HFFc6 (cell line): ENCODE data around the gene KRT6A. TPM values are rescaled to one million over a fixed set of nuclear protein-coding genes. Genes with fewer than 3 reads are reported as not detected.

Source experiments
- DNase-seq: peaks from one replicate; pipeline ENCODE4 v3.0.0-alpha.2; 2018
- H3K27ac Mint-ChIP-seq: 2 replicates; pipeline ENCODE4 v1.8.0; 2020; ENCODE audit warnings: mild to moderate bottlenecking, mixed read lengths
- H3K27me3 Mint-ChIP-seq: 2 replicates; pipeline ENCODE4 v1.8.0; 2021; ENCODE audit warnings: mild to moderate bottlenecking, moderate library complexity, mixed read lengths; ENCODE audit not compliant: insufficient read depth
- H3K36me3 Mint-ChIP-seq: 2 replicates; pipeline ENCODE4 v1.8.0; 2021; ENCODE audit warnings: low read depth, mixed read lengths
- H3K4me1 Mint-ChIP-seq: 2 replicates; pipeline ENCODE4 v1.8.0; 2020; ENCODE audit warnings: low read depth, mixed read lengths
- H3K4me3 Mint-ChIP-seq: 2 replicates; pipeline ENCODE4 v1.8.0; 2020; ENCODE audit warnings: mild to moderate bottlenecking, moderate library complexity, mixed read lengths
- H3K9me3 Mint-ChIP-seq: 2 replicates; pipeline ENCODE4 v1.8.0; 2020; ENCODE audit warnings: mild to moderate bottlenecking, mixed read lengths
- total RNA-seq, 6 experiments: library from RNA; stranded (reverse); fragmentation: NEBNext Ultra II Directional; extraction: Animal tissue kit (Norgen Biotek cat#: 25700); gene quantifications; 2 replicates in 1 of 6; 3 replicates in 5 of 6; pipeline ENCODE4 v1.2.3, GENCODE V29; 2021
- TF ChIP-seq, protein P1 (sequence below): fragments of 200-600 bp; sonication (generic); IDR thresholded peaks from 2 replicates; pipeline ENCODE4 v1.5.0; 2021; ENCODE audit warnings: antibody characterized with exemption, mild to moderate bottlenecking

KRT6A gene
- total RNA-seq, 6 experiments from 2014 or later, result not detected

DNA sequence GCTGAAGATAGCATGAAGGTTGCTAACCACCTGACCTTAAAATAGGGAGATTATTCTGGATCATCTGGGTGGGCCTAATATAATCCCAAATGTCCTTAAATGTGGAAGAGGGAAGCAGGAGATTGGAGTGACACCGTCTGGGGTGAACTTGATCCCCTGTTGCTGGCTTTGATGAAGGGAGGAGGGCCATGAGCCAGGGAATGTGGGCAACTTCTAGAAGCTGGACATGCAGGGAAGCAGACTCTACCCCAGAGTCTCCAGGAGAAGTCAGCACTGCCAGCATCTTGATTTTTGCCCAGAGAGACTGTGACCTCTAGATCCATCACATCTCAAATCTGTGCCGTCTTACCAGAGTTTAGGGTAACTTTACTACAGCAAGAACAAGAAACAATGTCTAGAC is 36.4 kb upstream of the KRT6A start:
- Mint-ChIP-seq H3K27ac (no peak overlapping the region), H3K36me3 (no peaks in the 10 kb centered on the region), H3K27me3 (peaks cover 61% of the 10 kb centered on the region), H3K4me3 (no peak overlapping the region), H3K9me3 (no peaks in the 10 kb centered on the region), H3K4me1 (no peaks in the 10 kb centered on the region; the same call in 1 of the 2 replicates)
- TF ChIP-seq, protein P1, sequence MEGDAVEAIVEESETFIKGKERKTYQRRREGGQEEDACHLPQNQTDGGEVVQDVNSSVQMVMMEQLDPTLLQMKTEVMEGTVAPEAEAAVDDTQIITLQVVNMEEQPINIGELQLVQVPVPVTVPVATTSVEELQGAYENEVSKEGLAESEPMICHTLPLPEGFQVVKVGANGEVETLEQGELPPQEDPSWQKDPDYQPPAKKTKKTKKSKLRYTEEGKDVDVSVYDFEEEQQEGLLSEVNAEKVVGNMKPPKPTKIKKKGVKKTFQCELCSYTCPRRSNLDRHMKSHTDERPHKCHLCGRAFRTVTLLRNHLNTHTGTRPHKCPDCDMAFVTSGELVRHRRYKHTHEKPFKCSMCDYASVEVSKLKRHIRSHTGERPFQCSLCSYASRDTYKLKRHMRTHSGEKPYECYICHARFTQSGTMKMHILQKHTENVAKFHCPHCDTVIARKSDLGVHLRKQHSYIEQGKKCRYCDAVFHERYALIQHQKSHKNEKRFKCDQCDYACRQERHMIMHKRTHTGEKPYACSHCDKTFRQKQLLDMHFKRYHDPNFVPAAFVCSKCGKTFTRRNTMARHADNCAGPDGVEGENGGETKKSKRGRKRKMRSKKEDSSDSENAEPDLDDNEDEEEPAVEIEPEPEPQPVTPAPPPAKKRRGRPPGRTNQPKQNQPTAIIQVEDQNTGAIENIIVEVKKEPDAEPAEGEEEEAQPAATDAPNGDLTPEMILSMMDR, result no peak
- DNase-seq, result no peak

DNA sequence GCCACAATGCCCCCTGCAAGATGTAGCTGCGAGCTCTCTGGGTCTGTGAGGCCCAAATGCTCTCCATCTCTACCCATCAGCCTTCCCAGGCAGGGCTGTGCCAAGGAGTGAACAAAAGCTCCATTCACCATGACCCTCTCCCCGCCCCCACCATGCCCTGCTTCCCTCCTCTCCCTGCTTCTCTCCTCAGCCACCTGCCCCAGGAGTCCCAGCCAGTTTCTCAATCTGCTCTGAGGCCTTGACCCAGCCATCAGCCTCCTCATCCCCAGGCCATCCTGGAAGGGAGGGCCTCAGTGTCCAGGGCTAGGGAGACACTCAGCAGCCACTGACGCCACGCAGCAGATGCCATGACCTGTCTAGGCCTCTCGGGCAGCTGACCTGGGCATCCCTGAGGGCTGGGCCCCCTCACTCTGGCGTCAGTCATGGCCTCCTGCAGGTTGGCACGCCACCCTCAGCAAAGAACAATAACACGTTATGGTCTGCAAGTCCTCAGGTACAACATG is 35.6 kb upstream of the KRT6A start:
- Mint-ChIP-seq H3K9me3 (no peaks in the 10 kb centered on the region), H3K36me3 (no peaks in the 10 kb centered on the region), H3K27ac (no peak overlapping the region), H3K4me3 (no peak overlapping the region), H3K27me3 (peaks cover 60% of the 10 kb centered on the region), H3K4me1 (peaks cover 2% of the 10 kb centered on the region; the same call in 1 of the 2 replicates)
- TF ChIP-seq, protein P1, result no peak
- no peak for DNase-seq

DNA sequence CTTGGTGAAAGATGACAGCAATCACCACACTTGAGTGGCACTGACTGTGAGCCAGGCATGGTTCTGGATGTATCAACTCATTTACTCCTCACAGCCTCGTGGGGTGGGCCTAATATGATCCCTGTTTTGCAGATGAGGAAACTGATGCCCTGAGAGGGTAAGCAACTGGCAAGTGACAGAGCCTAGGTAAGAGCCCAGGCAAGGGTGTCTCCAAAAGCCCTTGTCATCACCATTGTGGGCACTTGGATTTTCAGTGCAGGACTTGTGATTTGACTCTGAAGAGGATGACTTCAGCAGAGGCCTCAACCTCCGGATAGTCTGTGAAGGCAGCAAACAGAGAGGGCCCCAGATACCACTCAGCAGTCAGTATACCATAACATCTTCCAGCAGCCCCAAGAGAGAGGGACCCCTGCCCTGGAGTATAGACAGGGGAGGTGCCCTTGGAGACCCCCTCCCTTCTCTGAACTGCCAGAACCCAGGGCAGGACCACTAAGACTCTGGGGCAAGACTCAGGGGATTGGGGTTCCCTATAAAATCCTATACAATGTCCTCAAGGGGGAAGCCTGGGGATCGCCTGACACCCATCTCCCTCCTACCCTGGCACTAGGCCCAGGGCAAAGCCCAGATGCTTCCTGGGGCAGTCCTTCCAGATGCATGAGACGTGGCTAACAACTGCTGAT is 34.2 kb upstream of the KRT6A start:
- no peak for DNase-seq
- Mint-ChIP-seq H3K4me1 (peaks cover 13% of the 10 kb centered on the region; the same call in 1 of the 2 replicates), H3K4me3 (no peak overlapping the region), H3K27ac (no peak overlapping the region), H3K27me3 (peaks cover 63% of the 10 kb centered on the region), H3K9me3 (no peaks in the 10 kb centered on the region), H3K36me3 (no peaks in the 10 kb centered on the region)
- TF ChIP-seq, protein P1, result no peak

DNA sequence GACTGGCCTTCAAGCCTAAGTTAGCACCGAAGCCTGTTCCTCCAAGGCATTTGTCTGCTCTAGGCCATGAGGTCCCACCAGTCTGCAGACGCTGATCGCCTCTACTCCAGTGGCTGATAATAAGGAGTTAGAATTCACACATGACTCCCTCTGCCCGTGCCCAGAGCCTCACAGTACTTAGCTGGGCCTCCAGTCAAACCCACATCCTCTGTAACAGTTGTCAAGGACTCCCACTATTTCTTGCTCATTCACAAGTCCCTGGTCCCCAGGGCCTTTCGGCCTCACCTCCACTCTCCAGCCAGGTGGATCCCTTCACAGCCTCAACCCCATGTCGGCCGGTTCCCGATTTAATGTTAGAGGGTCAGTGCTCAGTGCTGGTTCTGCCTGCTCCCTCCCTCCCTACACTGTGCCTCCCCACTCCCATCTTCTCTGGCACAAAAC is 33.5 kb upstream of the KRT6A start:
- no peaks in the 10 kb centered on the region for H3K36me3 Mint-ChIP-seq
- peaks cover 63% of the 10 kb centered on the region for H3K27me3 Mint-ChIP-seq
- H3K4me1 Mint-ChIP-seq, result peaks cover 19% of the 10 kb centered on the region; the same call in 1 of the 2 replicates
- no peak for DNase-seq
- TF ChIP-seq, protein P1, result no peak
- no peaks in the 10 kb centered on the region for H3K9me3 Mint-ChIP-seq
- no peak overlapping the region for H3K27ac Mint-ChIP-seq
- no peak overlapping the region for H3K4me3 Mint-ChIP-seq

DNA sequence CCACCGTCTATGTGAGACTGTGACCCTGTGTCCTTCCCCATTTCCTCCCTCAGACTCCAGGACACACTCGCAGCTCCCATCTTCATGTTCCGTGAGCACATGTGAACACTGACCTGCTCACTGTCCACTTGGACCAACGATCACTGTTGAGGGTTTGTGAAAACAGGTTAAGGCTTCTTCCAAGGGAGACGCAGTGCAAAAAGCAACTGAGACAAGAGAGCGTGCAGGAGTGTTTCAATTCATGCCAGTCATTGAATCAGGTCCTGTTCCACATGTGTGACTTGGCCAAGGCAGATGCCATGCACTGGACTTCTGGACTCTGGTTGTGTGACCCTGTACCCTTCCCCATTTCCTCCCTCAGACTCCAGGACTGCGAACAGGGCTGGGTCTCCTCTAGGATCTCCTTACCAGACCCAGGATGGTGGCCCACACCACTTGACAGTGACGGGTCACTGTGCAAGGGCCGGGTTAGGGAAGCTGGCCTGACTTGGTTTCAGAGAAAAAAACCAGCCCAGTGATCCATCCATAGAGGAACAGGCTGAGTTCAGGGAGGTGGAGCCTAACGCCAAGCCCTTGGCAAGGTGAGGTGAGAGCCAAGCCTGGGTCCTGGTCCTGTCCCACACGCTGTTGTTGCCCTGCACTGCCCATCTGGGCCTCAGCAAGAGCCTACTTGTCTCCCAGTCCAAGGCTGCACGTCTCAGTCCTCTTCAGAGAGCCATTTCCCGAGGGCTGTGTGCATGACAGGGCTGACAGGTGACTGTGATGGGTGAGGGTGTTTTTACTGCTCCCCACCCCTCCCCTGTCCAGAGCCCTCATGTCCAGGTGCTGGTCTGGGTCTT is 32.8 kb upstream of the KRT6A start:
- no peak overlapping the region for H3K27ac Mint-ChIP-seq
- H3K36me3 Mint-ChIP-seq, result no peaks in the 10 kb centered on the region
- peaks cover 60% of the 10 kb centered on the region for H3K27me3 Mint-ChIP-seq
- H3K9me3 Mint-ChIP-seq, result no peaks in the 10 kb centered on the region
- TF ChIP-seq, protein P1, result no peak
- DNase-seq, result no peak
- peaks cover 19% of the 10 kb centered on the region; the same call in 1 of the 2 replicates for H3K4me1 Mint-ChIP-seq
- H3K4me3 Mint-ChIP-seq, result no peak overlapping the region
